IPS-NIHi7 (cell line): ENCODE results near the gene SERINC2.

ENCODE experiments used
- DNase-seq: peaks from one replicate; pipeline ENCODE4 v3.0.0; 2012; ENCODE audit warnings: mixed read lengths; ENCODE audit errors: extremely low spot score

SERINC2 gene

DNA sequence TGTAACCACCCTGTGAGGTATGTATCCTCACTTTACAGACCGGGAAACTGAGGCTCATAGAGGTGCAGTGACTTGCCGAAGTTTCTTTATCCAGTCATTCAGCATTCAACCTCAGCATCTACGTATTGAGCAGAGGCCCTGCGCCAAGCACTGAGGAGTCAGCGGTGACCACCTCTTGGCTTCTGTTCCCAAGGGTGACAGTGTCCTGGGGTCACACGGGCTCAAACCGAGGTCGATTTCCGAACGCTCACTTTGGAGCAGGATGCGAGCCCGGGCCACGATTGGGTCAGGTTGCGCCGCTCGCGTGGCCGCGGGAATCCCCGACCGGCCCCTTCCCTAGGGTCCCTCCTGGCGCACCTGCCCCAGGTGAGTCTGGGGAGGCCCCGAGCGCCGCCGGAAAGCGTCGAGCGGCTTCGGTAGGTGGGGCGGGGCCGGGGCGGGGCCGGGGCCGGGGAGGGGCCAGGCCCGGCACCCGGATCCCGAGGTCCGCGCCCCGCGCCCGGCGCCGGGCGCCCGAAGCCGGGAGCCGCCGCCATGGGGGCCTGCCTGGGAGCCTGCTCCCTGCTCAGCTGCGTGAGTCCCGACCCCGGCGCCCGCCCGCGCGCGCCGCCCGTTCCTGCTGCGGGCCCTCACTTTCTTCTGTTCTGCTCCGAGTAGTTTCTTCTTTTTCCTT lies at the start of gene SERINC2:
TSS of gene SERINC2 (plus strand) at position 482 of the 673 bp plus-strand sequence. CDS start at position 535, 53 bp downstream.
- peak; percentile 91 for DNase-seq

DNA sequence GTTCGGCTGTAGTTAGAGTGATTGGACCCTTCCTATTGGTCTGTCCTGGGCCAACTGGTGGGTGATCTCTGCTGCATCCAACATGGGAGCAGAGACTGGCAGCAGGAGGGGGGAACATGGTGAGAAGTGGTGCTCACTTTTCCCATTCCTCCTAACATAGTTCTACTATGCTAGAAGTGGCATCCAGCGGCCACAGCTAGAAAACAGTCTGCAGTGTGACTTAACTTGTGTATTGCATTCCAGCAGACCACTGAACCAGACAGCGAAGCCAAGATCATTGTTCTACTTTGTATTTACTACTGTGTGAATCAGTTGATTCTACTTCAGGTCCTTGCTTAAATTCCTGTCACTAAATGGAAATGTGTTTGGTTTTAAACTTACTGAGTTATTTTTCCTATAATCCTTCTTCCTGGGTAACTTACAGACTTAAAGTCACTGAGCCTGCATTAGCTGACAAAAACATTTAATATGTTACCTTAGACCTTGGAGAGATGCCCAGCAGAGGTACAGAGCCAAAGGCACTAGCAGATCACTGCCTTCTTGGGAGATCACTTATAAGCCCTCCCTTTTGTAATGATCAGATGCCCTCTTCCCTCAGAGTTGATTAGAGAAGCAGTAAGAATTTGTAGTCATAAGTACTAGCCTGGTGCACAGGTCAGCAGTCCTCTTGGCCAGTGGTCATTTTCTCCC lies 48.3 kb upstream of the SERINC2 start:
- no peak for DNase-seq

DNA sequence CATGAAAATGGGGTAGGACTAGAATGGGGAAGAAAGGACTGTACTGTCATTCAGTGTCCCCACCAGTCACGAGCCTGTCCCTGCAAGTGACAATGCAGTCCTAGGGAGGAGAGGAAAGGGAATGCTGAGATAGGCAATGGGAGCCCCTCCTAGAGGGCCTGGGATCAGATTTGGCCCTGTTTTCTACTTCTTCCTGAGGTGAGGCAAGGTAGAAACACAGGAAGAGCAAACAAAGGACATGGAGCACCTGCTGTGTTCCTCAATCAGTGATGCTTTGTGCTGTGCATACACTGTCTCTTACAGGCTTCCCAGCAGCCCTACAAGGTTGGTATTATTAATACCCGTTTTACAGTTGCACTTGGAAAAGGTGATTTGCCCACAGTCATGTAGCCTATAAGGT lies 46.2 kb upstream of the SERINC2 start:
- peak; percentile 41 for DNase-seq

DNA sequence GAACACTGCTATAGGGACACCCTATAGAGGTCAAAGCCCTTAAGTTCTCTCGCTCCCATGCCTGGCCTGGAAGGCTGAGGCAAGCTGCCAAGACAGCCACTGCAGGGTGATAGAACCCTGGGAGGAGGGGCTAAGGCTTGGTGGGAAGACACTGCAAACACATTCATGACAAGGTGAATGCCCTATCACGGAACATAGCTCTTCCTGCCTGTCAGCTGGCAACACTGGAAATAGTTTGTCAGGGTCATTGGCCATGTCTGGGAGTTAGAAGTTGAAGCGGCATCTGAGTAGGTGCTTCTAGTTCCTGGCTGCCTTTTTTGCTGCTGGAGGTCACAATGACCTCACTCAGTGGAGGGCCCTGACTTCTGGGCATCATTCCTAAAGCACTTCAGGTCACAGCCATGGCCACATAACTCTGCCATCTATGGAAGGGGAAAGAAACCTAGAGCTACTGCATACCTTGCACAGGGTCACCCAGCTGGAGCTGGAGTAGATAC lies 44.4 kb upstream of the SERINC2 start:
- no peak for DNase-seq

DNA sequence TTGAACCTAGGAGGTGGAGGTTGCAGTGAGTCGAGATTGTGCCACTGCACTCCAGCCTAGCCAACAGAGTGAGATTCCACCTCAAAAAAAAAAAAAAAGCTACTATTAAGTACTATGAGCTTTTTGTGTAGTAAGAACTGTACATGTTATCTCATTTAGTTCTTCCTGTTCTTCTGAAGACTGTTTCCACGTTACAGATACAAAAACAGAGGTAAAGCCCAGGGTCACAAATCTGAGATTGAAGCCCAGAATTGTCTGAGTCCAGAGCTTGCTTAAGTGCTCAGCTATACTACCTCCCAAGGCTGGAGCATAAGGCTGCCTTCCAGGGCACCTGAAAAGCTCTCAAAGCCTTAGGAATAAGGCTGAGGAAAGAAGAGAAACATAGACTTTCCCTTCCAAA lies 43.0 kb upstream of the SERINC2 start:
- no peak for DNase-seq

DNA sequence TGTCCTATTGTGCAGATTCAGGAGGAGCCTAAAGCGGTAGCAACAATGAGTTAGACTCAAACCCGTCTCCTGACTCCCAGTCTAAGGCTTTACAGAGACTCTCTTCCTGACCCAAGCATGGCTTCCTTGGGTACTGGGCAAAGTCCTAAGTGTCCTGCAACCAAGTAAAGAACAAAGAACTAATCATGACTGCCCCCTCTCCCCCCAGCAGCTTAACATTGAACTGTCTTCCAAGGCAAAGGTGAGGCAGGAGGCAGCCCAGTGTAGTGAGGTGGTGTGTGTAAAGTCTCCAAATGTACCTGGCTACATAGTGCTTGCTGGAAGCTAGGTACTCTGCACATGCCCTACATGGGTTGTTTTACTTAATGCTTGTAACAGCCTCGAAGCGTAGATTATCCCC lies 42.4 kb upstream of the SERINC2 start:
- no peak for DNase-seq

DNA sequence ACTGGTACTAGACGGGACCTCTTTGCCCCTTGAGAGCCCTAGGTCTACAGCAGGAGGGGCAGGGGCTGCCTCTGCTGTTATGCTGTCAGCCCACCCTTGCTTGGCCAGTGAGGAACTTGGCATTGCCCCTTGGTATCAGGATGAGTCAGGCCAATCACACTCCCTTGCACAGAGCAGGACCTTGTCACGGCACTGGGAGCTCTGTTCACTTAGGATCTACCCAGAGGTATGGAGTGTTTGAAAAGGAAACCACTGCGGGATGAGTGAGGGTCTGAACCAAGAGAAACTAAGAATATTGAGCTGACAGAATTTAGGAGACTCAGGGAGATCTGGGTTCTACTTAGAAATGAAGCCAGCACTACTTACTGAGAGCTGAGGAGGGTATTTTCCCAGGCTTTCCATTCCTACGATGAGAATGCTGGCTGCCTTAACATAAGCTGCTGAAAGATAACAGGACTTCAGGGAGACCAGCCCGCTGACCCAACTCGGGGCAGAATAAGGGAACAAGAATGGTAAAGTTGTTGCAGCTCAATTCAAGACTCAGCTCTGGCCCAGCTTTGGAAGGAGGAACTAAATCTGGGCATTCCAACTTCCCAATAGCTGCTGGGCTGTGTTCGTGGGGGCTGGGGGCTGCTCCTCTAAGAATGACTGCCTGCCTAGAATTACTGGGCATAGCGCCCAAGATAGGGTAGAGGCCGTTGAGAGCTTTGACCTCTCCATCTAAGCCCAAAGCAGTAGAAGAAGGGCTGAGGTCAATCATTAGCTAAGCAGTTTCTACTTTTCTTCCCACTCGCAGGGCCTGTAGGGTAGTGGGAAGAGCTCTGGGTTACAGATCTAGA lies 41.7 kb upstream of the SERINC2 start:
- DNase-seq: no peak

DNA sequence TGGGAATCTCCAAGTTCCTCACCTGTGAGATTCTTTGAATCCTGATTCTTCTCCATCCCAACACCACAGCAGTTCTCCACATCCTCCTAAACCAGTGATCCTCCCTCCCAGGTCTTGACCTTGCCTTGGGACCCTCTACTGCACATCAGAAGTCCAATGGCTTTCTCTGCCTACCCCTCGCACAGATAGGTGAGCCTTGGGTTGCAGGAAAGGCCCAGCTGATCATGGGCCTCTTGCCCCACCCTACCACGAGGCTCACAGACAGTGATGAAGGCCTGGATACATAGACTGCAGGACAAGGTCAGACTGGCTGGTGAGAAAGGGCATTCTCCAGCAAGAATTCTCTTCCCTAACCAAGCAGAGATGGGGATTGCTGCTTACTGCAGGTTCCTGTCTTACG lies 41.0 kb upstream of the SERINC2 start:
- DNase-seq: peak; percentile 8

DNA sequence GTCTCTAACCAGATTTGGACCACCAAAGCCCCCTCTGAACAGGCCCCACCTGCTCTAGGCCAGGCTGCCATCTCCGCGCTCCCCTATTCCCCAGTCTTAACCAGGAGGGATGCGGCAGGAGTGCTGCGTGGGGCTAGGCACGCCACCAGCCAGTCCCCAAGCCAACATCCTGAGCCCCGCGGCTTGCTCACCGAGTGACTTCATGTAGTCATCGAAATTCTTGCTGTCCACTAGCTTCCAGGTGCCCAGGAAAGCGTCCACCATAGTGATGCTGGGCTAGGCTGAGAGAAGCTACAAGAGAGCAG lies 40.3 kb upstream of the SERINC2 start:
- DNase-seq: no peak

DNA sequence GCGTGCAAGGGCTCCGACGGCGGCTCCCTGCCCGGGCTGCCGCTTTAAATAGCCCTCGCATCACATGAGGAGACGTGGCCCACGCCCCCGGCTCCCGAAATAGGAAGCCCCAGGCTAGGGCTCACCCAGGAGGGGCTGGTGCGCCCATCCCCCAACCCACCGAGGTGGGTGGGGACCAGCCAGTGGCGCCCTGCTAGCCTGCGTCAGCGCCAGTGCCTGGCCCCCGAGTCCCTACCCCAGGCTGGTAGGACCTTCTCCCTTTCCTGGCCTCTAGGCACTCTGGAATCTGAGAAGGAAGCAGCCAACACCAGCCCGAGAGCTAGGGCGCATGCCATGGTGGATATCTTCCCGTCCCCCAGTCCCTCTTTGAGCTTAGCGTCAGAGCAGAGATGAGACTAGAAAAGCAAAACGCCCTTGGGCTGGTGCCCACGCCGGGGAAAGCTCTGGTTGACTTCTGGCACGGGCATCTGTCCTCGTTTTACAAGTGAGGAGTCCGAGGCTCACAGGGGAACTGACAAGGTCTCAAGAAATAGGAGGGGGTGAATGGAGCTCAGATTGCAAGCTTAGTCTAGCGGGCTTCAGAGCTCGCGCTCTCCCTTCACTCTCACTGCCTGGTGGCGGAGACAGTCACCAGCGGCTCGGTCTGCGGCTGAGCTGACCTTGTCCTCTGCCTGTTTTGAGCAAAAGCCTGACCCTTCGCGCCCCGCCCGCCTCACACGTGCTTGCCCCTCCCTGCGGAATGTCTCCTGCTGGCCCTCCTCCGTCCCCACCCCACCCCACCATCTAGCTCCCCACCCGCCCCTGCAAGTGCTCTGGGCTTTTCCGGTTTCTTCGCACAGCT lies 39.7 kb upstream of the SERINC2 start, which contains the start of gene FABP3:
TSS of gene FABP3 (minus strand) at position 21 of the 841 bp plus-strand sequence. CDS start 62 bp downstream, outside the sequence.
- peak; percentile 95 for DNase-seq

DNA sequence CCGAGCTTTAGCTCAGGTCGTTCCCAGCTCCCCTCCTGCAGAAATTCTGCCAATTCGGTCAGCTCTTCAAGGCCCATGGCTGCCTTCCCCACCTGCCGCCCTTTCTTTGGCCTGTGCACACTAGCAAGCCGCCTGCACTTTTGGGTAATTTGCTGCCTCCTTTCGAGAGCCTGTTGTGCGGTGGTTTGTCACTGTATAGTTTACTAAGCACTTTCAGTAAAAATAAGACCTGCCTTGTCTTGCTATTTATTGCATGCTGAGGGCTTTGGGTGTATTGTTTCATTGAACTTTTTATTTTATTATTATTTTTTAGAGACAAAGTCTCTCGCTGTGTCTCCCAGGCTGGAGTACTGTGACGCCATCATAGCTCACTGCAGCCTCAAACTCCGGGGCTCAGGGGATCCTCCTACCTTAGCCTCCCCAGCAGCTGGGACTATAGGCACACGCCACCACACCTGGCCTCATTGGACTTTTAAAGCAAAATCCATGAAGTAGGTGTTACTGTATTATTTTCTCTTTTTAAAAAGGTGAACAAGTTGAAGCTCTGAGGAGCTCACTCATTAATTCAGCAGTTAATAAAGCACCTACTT lies 39.0 kb upstream of the SERINC2 start:
- DNase-seq: no peak

DNA sequence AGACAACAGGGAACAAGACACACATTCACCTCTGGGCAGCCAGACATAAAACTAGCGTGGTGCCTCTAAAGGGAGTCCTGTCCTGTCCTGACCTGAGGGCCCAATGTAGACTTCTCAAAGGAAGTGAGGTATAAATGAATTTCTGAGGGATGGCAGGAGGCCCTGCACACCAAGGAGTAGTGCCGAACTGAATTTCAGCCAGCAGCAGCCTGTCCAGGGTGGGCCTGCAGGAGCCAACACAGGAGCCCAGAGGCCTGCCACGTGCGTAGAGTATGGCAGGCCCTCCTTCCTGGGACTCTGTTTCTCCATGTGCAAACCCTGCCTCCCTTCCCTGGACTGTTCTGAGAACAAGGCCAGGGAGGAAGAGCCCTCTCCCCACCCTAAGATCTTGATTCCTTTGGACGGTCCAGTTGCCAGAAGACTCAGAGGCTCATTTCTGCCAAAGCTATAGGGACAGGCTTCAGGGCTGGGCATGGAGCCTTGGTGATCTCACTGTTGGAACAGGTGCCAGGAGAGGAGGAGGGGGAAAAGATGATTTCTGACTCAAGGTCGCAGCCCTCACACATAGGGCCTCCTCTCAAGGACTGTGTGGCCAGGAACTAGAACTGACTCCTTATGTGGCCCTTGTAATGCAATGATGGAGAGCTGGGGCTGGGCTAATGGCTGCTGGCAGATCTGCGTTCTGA lies 38.4 kb upstream of the SERINC2 start:
- DNase-seq: no peak

DNA sequence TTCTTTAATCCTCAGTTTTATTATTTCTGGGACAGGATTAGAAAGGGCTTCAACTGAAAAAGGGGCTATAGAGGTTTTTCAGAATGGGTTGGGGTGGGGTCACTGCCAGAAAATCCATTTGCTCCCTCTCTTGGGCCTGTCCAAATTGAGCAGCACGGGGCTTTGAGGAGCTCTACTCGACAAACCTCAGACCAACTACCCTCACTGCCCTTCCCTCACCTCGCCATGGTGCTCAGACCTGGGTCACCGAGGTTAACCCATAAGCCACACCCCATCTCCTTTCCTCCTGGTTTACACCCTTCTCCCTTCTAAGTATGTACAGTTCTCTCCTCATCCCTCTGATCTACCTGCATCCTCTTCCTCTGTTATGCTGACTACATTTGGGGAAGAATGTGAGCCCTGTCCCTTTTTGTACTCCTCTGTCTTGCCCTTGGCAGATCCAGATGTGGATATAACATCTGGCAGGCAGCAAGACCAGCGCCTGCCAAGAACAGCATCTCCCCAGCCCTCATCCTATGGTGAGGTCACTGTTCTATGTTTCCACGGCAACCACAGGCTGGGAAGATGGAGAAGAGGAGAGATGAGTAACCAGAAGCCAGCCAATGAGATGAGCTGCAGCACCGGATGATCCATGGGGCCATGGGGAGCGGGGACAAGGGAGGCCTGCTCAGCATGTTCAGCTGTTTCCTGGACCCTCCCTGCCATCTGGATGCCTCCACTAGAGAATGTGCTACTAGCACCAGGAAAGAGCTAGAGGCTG lies 36.5 kb upstream of the SERINC2 start:
- peak; percentile 63 for DNase-seq

DNA sequence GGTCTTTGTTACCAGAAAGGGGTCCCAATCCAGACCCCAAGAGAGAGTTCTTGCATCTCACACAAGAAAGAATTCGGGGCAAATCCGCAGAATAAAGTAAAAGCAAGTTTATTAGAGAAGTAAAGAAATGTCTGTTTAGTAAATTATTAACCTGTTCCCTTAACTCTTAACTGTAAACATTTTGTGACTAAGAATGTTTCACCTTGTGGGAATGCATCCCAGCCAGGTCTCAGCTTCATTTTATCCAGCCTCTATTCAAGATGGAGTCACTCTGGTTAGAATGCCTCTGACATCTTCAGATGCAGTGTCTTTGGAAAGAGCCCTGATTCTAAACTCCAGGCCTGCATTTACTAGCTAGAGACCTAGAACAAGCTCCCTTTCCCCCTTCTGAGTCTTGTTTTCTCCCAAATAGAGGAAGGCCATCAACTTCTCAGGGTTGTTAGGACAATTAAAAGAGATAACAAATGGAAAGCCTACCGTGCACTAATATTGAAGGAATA lies 35.6 kb upstream of the SERINC2 start:
- no peak for DNase-seq

DNA sequence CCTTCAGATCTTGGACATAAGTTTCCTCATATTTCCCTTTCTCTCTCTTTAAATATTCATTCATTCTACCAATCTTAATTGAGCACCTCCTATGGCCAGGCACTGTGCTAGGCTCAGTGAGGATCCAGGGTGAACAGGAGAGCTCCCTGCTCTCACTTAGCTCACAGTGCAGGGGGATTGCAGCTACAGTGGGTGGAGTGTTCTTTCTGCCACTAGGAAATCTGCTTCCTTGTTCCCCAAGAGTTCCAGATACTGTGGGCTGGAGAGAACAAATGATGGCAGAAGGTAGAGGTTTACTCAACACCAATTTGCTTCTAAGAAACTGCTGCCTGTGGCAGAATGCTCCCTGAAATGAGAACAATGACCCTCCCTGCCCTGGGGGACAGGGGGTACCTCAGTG lies 35.0 kb upstream of the SERINC2 start:
- DNase-seq: no peak

DNA sequence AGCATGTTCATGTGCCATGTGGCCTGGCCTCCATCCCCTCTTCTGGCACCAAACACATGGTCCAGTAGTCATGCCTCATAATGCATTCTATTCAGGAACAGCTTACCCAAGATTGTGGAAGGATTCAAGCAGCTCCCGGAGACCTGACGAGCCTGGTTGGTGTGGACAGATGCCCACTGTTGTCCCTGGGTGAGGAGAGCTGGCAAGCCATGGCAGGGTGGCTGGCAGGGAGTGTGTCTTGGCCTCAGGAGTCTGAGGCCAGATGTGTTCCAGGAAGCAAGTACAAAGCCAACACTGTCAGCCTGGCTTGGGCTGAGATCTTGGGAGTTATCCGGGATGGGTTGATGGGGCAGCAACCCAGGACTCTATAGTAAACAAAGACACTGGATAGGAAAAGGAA lies 32.8 kb upstream of the SERINC2 start:
- no peak for DNase-seq

DNA sequence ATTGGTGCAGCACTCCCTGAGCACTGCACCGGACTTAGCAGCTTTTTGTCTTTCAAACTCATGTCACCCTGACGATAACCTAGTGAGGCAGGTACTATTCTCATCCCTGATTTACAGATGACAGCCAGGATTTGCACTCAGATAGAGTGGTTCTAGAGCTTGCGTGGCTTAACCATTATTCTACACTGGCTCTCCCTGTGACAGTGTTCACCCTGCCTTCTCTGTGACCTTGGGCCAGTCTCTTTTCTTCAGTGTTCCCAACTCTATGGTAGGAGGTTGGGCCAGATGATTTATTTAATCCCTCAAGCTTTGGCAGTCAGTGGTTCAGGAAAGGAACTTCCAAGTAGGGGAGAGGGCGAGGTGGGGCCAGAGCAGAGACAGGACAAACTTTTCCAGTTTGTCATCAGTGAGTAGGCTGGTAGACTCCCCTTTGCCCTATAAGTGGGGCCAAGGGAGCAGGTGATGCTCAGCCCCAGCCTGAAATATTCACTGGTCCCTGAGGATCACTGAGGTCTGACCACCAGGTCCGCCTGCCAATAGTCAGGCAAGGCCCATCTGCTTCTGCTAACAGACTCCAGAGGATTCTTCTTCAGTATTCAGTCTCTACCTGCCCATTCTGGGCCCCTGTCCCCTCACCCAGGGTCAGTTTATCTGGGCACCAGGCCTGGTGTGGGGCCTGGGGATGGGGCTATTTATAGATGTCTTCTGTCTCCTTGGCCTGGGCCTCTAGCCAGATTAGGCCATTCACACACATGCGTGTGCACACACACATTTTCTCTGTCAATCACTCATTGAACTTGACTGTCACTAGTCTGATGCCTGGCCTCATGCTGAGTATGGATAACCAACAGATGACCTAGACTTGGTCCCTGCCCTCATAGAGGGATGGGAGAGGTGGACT lies 31.4 kb upstream of the SERINC2 start:
- DNase-seq: no peak

DNA sequence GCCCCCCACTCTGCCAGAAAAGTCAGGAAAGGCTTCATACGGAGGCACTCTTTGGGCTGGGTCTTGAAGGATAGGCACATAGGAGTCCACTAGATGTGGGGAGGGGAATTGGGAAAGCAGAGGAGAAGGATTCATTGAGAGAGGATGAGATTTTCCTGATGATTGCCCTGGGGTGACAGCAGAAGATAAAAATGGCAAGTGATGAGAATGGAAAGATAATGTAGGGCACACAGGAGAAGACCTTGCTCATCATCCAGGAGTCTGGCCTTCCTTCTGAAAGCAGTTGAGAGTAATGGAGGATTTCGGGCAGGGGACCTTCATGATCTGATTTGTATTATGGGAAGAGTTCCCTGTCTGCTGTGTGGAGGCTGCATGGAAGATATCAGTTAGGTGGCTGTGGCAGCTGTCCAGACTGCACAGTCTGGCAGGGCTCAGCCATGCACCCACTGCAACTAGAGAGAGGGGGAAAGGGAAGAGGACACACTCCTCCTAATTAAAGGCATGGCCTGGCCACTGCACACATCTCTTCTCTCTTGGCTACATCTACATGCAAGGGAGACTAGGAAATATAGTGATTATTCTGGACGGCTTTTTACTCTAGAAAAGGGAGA lies 30.5 kb upstream of the SERINC2 start:
- no peak for DNase-seq
